Placental epithelial cell (primary cell): ENCODE measurements around the gene FAM89A. TPM values are rescaled to one million over a fixed set of nuclear protein-coding genes. Genes with fewer than 3 reads are reported as not detected.

Experiments used
- total RNA-seq: library from RNA; depleted of rRNA; stranded (reverse); fragments of >200 nt; gene quantifications from 2 replicates; pipeline ENCODE4 v1.2.3, GENCODE V29; 2012

FAM89A gene
- 5.1 and 6.7 TPM in 2 replicates for total RNA-seq

GRCh38 chr1:231040019-231040799, at the start of gene FAM89A:
Gene FAM89A (minus strand): TSS chr1:231040254. CDS start chr1:231040211, 43 bp downstream.

GRCh38 chr1:230978491-230979388, 61.3 kb downstream of the FAM89A start, which contains the start of the genes ARV1 and TTC13:
Gene ARV1 (plus strand): TSS chr1:230979094. CDS start chr1:230979106, 12 bp downstream.
Gene TTC13 (minus strand): TSS chr1:230978861. CDS start chr1:230978830, 31 bp downstream.

Other genes with a start within 250 kb of the FAM89A start
- gene C1orf198, start 171.7 kb downstream of the FAM89A start, total RNA-seq, result 19.2 and 29.8 TPM in 2 replicates
- 4.7 and 5.6 TPM in 2 replicates for gene TTC13, start 61.4 kb downstream of the FAM89A start, total RNA-seq
- 8.6 and 9.0 TPM in 2 replicates for gene ARV1, start 61.2 kb downstream of the FAM89A start, total RNA-seq
- gene TRIM67, start 121.8 kb upstream of the FAM89A start, total RNA-seq, result not detected in 2 replicates
- 26.7 and 39.6 TPM in 2 replicates for gene GNPAT, start 201.0 kb upstream of the FAM89A start, total RNA-seq